CD1c-positive myeloid dendritic cell (primary cell): ENCODE measurements around the gene C11orf86.
A peak's percentile ranks its signal among the peaks of the same experiment; 100 is the strongest.

Source experiments
- DNase-seq: peaks from one replicate; pipeline ENCODE4 v3.0.0-alpha.2; 2016; ENCODE audit errors: extremely low spot score

C11orf86 gene

GRCh38 chr11:66974724-66975404, at the start of gene C11orf86:
TSS of gene C11orf86 (plus strand) at chr11:66975304. CDS start at chr11:66975363, 59 bp downstream.
- DNase-seq, result no peak

GRCh38 chr11:66929753-66930152, 45.4 kb upstream of the C11orf86 start:
- DNase-seq, result no peak

DNA sequence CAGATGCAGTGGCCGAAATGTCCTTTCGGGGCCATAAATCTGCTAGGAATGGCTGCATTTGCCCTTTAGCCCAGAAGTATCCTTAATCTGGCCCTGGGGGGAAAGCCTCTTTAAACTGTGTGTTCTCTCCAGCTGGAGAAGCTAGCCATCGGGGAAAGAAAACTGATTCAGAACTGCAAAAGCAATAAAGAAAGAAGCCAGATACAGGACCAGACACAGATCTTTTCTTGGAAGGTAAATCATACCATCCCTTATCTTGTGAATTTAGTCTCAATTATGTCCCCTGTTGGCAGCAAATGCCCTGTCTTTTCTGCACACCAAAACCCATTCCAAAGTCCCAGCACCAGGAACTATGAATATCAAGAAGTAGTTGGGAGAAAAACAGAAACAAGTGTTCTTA, 42.6 kb upstream of the C11orf86 start:
- no peak for DNase-seq

DNA sequence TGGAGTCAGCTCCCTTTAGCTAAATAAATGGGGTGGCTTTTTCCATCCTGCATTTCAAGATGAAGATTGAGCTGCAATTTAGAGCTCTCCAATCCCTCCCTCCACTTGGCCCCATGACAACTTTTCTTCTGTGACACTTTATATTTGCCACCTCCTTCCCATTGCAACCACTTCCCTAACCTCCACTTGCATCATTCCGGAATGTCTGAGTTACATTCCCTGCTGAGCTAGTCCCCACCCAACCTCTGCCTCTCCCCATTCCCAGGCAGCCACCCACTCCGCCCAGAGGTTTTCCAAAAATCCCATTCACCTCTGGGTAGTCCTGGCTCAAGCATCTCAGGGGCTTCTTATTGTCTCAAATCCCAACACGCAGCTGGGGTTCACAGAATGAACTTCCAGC, 41.6 kb upstream of the C11orf86 start:
- DNase-seq, result no peak

GRCh38 chr11:66934950-66935779, 39.9 kb upstream of the C11orf86 start:
- no peak for DNase-seq

DNA sequence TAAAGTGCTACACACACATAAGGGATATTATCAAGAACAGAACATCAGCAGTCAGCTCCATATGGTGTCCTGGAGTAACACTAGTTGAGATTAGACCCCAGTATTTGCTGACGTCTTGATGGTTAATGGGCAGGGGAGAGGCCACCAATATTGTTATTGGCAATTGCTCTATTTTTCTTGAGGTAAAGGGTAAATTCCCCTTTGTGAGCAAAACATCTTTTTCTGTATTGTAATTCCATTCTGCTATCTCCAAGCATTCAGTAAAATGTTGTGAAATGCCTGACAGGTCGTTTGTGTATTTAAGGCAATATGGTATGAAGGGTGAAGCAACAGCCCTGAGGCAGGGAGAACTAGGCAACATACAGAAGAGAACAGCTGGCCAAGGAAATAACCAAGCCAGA, 38.8 kb upstream of the C11orf86 start:
- no peak for DNase-seq

DNA sequence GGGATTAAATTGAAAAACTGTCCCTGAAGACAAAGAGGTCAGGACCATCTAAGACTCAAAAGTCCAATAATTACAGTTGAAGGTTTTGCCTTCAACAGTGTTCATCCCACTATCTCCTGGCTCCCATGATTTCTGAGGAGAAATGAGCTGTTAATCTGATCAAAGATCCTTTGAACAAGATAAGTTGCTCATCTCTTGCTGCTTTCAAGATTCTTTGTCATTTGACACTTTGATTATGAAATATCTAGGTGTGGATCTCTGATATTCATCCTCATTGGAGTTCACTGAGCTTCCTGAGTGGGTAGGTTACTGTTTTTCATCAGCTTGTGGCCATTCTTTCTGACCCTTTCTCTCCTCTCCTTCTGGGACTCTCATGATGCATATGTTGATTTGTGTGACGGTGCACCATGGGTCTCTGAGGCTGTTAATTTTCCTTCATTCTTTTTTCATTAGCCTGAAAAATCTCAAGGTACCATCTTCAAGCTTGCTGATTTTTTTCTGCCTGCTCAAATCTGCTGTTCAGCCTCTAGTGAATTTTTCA, 37.8 kb upstream of the C11orf86 start:
- no peak for DNase-seq

DNA sequence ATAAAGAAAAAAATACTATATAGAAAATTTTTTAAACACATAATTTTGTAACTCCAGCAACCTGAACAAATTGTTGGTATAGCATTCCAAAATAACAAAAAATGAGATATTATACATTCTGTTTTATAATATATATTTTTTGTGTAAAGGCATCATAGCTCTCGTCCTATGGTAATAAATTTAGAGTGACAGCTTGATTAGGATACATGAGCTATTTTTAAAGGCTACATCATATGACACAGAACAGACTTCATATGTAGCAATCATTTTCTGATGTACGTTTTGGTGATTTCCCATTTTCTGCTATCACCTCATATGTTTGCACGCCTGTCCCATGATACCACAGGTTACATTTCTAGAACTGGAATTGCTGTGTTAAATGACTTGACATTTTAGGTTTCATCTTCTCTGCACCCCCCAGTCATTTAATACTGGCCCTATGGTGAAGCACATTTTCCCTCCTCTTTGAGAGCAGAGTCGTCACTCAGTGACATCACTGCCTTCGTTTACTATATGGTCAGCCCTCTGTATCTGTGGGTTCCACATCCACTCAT, 36.4 kb upstream of the C11orf86 start:
- no peak for DNase-seq

GRCh38 chr11:66950112-66950535, 25.0 kb upstream of the C11orf86 start:
- peak; percentile 16 for DNase-seq

DNA sequence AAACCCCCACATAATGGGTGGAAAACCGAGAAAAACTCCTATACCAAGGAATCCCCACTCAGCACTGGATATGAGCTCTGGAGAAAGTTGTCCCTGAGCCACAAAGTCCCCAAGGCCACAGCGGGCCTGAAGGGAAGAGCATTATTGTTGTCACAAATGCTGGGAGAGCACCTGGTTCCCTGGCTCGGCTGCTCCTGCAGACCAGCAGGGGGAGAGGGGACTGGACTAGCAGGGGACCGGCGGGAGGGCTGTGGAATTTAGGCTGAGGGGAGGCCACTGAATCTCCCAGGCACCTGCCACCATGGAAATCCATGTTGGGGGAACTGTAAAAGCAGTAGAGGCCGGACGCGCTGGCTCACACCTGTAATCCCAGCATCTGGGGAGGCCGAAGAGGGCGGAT, 24.0 kb upstream of the C11orf86 start:
- no peak for DNase-seq

DNA sequence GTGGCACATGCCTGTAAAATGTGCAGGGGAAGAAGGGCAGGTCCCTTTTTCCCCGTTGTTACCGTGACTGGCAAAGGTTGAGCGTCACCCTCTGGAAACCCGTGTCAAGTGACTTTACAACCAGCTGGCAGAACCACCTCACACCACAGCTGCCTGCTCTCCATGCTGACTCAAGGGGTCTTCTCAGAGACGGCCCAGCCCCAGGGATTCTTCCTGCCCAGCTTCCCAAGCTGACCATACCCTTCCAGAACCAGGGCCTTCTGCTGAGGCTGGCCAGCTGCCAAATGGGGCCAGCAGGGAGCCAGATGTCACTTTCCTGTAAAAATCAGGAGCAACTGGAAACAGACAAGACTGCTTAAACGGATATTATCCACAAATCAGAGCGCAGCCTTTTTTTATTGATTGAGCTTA, 23.2 kb upstream of the C11orf86 start:
- DNase-seq, result no peak

- no peak for DNase-seq
Observed at GRCh38 chr11:66953081-66953833, 21.8 kb upstream of the C11orf86 start.

- peak; percentile 84 for DNase-seq
Observed at GRCh38 chr11:66956689-66957290, 18.3 kb upstream of the C11orf86 start.

DNA sequence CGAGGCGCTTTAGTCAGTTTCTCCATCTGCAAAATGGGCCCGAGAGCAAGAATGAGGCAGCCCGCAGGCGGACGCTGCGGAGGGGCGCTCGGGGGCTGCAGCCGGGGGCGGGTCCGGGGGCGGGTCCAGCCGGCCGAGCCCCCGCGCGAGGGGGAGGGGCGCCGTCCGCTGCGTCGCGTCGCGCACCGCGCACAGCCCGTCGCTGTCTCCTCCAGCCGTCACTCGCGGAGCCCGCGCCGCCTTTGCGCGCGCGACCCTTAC, 17.2 kb upstream of the C11orf86 start:
- no peak for DNase-seq

DNA sequence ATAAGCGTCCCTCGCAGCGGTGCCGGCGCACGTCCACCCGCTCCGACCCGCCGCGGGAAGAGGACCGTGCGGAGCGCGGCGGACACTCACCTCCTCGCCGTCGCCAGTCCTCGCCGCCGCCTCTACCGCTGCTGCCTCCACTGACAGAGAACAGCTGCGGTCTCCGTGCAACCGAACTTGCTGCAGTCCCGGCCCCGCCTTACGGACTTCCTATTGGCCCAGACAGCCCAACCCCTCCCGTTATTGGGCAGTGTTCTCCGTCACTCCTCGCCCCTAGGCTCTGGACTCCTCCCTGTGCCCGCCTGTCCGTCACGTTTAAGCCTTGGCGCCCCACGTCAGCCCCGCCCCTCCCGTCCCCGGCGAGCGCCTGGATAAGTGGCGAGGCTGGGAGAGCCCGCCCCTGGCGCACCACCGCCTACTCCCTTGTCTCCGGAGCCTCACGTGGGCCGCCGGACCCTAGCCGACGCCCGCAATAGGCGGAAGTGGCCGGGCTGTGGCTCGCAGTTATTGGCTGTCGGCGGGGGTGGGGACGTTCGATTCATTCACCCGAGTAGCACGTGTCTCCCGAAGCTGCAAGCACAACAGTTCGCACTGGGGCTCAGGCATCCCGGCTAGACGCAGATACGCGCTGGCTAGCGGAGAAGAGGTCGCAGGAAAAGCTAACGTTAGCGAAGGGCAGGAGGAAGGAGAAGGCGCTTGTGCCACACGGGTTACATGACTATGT, 16.7 kb upstream of the C11orf86 start, which contains the start of gene PC:
Gene PC, minus strand, starts transcription at position 152 of the 724 bp plus-strand sequence. CDS start 86,224 bp downstream, outside the sequence.
- DNase-seq, result peak; percentile 98

DNA sequence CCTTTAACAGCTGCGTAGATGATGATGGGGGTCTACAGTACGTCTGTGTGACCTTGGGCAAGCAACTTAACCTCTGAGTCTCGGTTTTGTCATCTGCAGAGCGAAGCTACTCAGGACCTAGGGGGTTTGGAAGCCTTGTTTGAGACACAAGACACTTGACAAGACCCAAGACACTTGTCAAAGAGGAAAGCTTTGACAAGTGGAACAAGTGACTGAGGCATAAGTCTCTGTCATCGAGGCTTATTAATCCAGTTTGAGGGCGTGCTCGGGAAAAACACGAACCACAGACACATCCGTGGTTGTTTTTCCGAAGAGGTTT, 16.2 kb upstream of the C11orf86 start:
- DNase-seq, result no peak

DNA sequence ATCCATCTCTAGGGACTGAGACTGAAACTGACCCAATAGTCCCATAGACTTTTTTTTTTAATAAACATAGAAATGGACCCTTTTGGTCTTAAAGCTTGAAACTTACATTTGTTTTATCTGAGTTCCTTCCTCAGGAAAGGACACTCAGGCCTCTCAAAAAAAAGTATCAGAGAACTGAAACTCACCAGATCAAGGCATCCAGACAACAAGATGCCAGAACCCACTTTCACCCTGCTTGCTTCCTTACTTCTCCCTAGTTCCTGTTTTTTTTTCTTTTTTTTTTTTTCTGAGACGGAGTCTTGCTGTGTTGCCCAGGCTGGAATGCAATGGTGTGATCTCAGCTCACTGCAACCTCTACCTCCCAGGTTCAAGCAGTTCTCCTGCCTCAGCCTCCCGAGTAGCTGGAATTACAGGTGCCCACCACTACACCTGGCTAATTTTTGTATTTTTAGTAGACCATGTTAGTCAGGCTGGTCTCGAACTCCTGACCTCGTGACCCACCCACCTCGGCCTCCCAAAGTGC, 13.4 kb upstream of the C11orf86 start:
- peak; percentile 76 for DNase-seq

DNA sequence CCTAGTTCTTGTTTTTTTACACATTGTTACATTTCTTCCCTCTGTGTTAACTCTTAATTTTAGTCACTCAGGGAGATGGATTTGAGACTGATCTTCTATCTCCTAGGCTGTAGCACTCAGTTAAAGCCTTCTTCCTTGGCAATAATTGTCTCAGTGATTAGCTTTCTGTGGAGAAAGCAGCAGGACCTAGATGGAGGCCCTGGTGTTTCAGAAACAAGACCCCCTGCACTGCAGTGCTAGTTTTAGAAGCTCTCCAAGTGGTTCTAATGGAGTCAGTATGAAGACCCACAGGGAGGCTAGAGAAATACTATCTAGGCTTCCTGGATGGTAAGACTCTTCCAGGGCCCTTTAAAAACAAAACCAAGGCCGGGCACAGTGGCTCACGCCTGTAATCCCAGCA, 12.9 kb upstream of the C11orf86 start:
- DNase-seq, result no peak

- DNase-seq, result no peak
Observed at GRCh38 chr11:66962801-66963200, 12.3 kb upstream of the C11orf86 start.

GRCh38 chr11:66964495-66964894, 10.6 kb upstream of the C11orf86 start:
- peak; percentile 21 for DNase-seq

GRCh38 chr11:66966351-66966750, 8.8 kb upstream of the C11orf86 start:
- DNase-seq, result no peak
